Activated CD8-positive, alpha-beta T cell treated with anti-CD3 and anti-CD28 coated beads for 36 hours (primary cell): ENCODE results near the gene NANOS1. TPM values are rescaled to one million over a fixed set of nuclear protein-coding genes. Genes with fewer than 3 reads are reported as not detected.

Experiments
- ATAC-seq: fragments of 200-7000 bp; cut with Tn5 transposase; one replicate; pipeline ENCODE4 v1.10.0; 2021; ENCODE audit warnings: mild to moderate bottlenecking, moderate library complexity
- CTCF ChIA-PET: fragments of 350-600 bp; sonication (Branson Sonifier 250); formaldehyde crosslinking; loops from one replicate; lab custom pipeline; 2021; ENCODE audit warnings: antibody characterized with exemption; lab: Charles Lee
- POLR2A ChIA-PET: fragments of 350-600 bp; sonication (Branson Sonifier 250); formaldehyde crosslinking; loops from one replicate; lab custom pipeline; 2021; ENCODE audit warnings: antibody characterized with exemption; lab: Charles Lee
- DNase-seq: peaks from one replicate; pipeline ENCODE4 v3.0.0-alpha.2; 2020
- H3K27ac Mint-ChIP-seq: one replicate; pipeline ENCODE4 v1.8.0; 2021; ENCODE audit warnings: mild to moderate bottlenecking, mixed read lengths
- H3K27me3 Mint-ChIP-seq: one replicate; pipeline ENCODE4 v1.8.0; 2021; ENCODE audit warnings: mixed read lengths
- H3K36me3 Mint-ChIP-seq: one replicate; pipeline ENCODE4 v1.8.0; 2021; ENCODE audit warnings: low read depth, mixed read lengths
- H3K4me1 Mint-ChIP-seq: one replicate; pipeline ENCODE4 v1.8.0; 2021; ENCODE audit warnings: low read depth, mixed read lengths
- H3K4me3 Mint-ChIP-seq: one replicate; pipeline ENCODE4 v1.8.0; 2021; ENCODE audit warnings: mild to moderate bottlenecking, moderate library complexity, mixed read lengths
- H3K9me3 Mint-ChIP-seq: one replicate; pipeline ENCODE4 v1.8.0; 2021; ENCODE audit warnings: mixed read lengths
- CTCF ChIP-seq: fragments of 200-600 bp; IDR thresholded peaks from one replicate; pipeline ENCODE4 v1.8.0; 2022; ENCODE audit warnings: antibody characterized with exemption, mild to moderate bottlenecking
- intact Hi-C: fragments of 100-400 bp; cut with micrococcal nuclease; formaldehyde crosslinking; loops from one replicate; pipeline ENCODE4 v1.10.0; 2022
- total RNA-seq, 2 experiments: library from RNA; stranded (reverse); gene quantifications; one replicate each; pipeline ENCODE4 v1.2.3, GENCODE V29; 2021

Gene NANOS1
- total RNA-seq, 2 experiments from 2014 or later: 0.20 TPM; not detected in 1

DNA sequence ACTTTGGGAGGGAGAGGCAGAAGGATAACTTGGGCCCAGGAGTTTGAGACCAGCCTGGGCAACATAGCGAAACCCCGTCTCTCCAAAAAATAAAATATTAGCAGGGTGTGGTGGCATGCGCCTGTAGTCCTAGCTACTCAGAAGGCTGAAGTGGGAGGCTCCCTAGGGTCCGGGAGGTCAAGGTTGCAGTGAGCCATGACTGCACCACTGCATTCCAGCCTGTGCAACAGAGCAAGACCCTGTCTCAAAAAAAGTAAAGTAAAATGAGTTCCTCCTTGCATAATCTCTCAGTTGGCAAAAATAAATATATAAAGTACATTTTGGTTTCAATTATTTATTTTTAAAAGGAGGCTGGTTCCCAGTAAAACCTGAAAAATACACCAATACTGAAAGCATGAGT, 11.8 kb downstream of the NANOS1 start:
- H3K9me3 Mint-ChIP-seq: no peaks in the 10 kb centered on the region
- intact Hi-C loops: no loop called here
- peaks cover 76% of the 10 kb centered on the region for H3K36me3 Mint-ChIP-seq
- H3K4me3 Mint-ChIP-seq: no peak overlapping the region
- no peaks in the 10 kb centered on the region for H3K27me3 Mint-ChIP-seq
- ATAC-seq (no peak), DNase-seq (no peak)
- ChIA-PET POLR2A (no interaction called here), CTCF (no interaction called here)
- no peak for TF ChIP-seq CTCF
- peaks cover 15% of the 10 kb centered on the region for H3K4me1 Mint-ChIP-seq
- no peak overlapping the region for H3K27ac Mint-ChIP-seq

DNA sequence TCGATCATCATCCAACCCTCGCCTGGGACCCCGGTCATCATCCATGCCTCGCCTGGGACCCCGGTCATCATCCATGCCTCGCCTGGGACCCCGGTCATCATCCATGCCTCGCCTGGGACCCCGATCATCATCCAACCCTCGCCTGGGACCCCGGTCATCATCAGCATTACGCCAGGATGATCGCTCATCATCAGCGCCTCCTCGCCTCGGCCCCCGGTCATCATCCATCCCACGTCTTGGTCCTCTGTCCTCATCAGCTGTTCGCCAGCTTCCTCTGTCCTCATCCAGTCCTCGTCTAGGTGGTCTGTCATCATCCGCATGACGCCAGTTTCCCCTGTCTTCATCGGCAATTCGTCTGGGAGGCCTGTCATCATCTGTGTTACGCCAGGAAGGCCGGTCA, 12.7 kb downstream of the NANOS1 start:
- ATAC-seq (no peak), DNase-seq (no peak)
- Mint-ChIP-seq H3K4me3 (no peak overlapping the region), H3K27me3 (no peaks in the 10 kb centered on the region), H3K36me3 (peaks cover 80% of the 10 kb centered on the region), H3K27ac (no peak overlapping the region), H3K4me1 (peaks cover 16% of the 10 kb centered on the region), H3K9me3 (no peaks in the 10 kb centered on the region)
- TF ChIP-seq CTCF: no peak
- intact Hi-C loops: no loop called here
- POLR2A ChIA-PET: no interaction called here
- CTCF ChIA-PET: interaction anchor here (0.7 kb wide), 1 partner anchor 106 kb away, joined by 3 read pairs; no protein-coding TSS in a partner anchor

- POLR2A ChIA-PET: interaction anchor here (1.2 to 1.3 kb wide), 2 partner anchors 14 to 30 kb away, joined by 4 read pairs; no protein-coding TSS in a partner anchor
- H3K27me3 Mint-ChIP-seq: no peaks in the 10 kb centered on the region
- no peak overlapping the region for H3K4me3 Mint-ChIP-seq
- CTCF ChIA-PET: no interaction called here
- DNase-seq (no peak), ATAC-seq (no peak)
- H3K4me1 Mint-ChIP-seq: peaks cover 22% of the 10 kb centered on the region
- no peak overlapping the region for H3K27ac Mint-ChIP-seq
- no peak for TF ChIP-seq CTCF
- intact Hi-C loops: no loop called here
- H3K36me3 Mint-ChIP-seq: peaks cover 78% of the 10 kb centered on the region
- no peaks in the 10 kb centered on the region for H3K9me3 Mint-ChIP-seq
Observed at GRCh38 chr10:119045561-119045960, 16.0 kb downstream of the NANOS1 start.

DNA sequence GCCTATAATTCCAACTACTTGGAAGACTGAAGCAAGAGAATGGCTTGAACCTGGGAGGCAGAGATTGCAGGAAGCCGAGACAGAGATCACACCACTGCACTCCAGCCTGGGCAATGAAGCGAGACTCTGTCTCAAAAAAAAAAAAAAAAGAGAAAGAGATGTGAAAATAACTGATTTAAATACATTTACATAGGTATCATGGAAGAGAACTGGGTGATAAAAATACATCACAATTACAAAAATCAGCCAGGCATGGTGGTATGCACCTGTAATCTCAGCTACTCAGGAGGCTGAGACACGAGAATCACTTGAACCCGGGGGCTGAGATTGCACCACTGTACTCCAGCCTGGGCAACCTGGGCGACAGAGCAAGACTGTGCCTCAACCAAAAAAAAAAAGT, 19.8 kb downstream of the NANOS1 start:
- DNase-seq (no peak), ATAC-seq (no peak)
- H3K9me3 Mint-ChIP-seq: no peaks in the 10 kb centered on the region
- CTCF ChIA-PET: no interaction called here
- intact Hi-C loops: no loop called here
- POLR2A ChIA-PET: no interaction called here
- H3K4me1 Mint-ChIP-seq: peaks cover 14% of the 10 kb centered on the region
- no peak overlapping the region for H3K27ac Mint-ChIP-seq
- no peak overlapping the region for H3K4me3 Mint-ChIP-seq
- no peaks in the 10 kb centered on the region for H3K27me3 Mint-ChIP-seq
- no peak for TF ChIP-seq CTCF
- peaks cover 79% of the 10 kb centered on the region for H3K36me3 Mint-ChIP-seq

DNA sequence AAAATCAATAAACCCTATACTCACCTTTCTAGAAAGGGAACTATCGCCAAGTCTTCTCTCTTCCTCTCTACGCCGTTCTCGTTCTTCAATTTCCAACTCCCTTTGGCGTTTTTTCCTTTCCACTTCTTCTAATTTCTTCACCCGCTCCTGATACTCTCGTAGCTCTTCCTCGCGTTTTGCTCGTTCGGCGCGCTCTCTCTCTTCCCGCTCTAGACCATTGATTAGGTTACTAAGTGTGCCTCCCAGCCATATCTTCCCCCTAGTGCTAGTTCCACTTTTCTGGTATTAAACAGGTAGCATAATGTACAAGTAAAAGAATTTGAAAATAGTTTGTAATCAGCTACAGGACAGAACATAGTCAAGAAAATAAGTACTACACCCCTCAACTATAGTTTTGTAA, 20.3 kb downstream of the NANOS1 start:
- DNase-seq (no peak), ATAC-seq (no peak)
- no peaks in the 10 kb centered on the region for H3K9me3 Mint-ChIP-seq
- no peaks in the 10 kb centered on the region for H3K27me3 Mint-ChIP-seq
- H3K4me1 Mint-ChIP-seq: peaks cover 14% of the 10 kb centered on the region
- CTCF ChIA-PET: no interaction called here
- no peak overlapping the region for H3K4me3 Mint-ChIP-seq
- no peak for TF ChIP-seq CTCF
- no peak overlapping the region for H3K27ac Mint-ChIP-seq
- POLR2A ChIA-PET: no interaction called here
- intact Hi-C loops: no loop called here
- peaks cover 81% of the 10 kb centered on the region for H3K36me3 Mint-ChIP-seq
